CD4-positive, alpha-beta T cell (primary cell): Measurements from ENCODE around the gene RAB9A. TPM values are rescaled to one million over a fixed set of nuclear protein-coding genes. Genes with fewer than 3 reads are reported as not detected.

Experiments
- ATAC-seq: fragments of 200-7000 bp; cut with Tn5 transposase; one replicate; pipeline ENCODE4 v1.10.0; 2022; ENCODE audit warnings: mild to moderate bottlenecking; ENCODE audit not compliant: poor library complexity
- CTCF ChIA-PET: fragments of 350-600 bp; sonication (Branson Sonifier 250); formaldehyde crosslinking; loops from one replicate; lab custom pipeline; 2021; ENCODE audit warnings: antibody characterized with exemption, inconsistent platforms; lab: Charles Lee
- POLR2A ChIA-PET: fragments of 350-600 bp; sonication (Branson Sonifier 250); formaldehyde crosslinking; loops from one replicate; lab custom pipeline; 2021; ENCODE audit warnings: antibody characterized with exemption, inconsistent platforms; lab: Charles Lee
- DNase-seq, 14 experiments: peaks; one replicate each; pipeline ENCODE4 v3.0.0-alpha.2; 2013 to 2020; ENCODE audit warnings: mixed read lengths in 2 of 14
- H3K27ac ChIP-seq, 2 donors: one replicate each; pipeline versions ENCODE4 v1.5.1 to v1.7.0; 2013; ENCODE audit warnings: low read length in 2 of 2, low read depth in 1 of 2, mild to moderate bottlenecking in 1 of 2
- H3K27me3 ChIP-seq, 2 experiments: 1 replicate in 1 of 2; 2 replicates in 1 of 2; pipeline versions ENCODE4 v1.6.1 to v1.7.0; 2013; ENCODE audit warnings: low read length in 2 of 2, control low read depth in 1 of 2, mild to moderate bottlenecking in 1 of 2, moderate library complexity in 1 of 2; ENCODE audit not compliant: insufficient read depth in 2 of 2, control insufficient read depth in 1 of 2
- H3K36me3 ChIP-seq: one replicate; pipeline ENCODE4 v1.6.1; 2013; ENCODE audit warnings: low read length, control low read depth; ENCODE audit not compliant: insufficient read depth
- H3K4me1 ChIP-seq: one replicate; pipeline ENCODE4 v1.6.1; 2013; ENCODE audit warnings: low read length, control low read depth; ENCODE audit not compliant: insufficient read depth
- H3K4me3 ChIP-seq: one replicate; pipeline ENCODE4 v1.5.1; 2013; ENCODE audit warnings: mild to moderate bottlenecking, low read length, moderate library complexity
- H3K9me3 ChIP-seq, 2 experiments: 1 replicate in 1 of 2; 2 replicates in 1 of 2; pipeline versions ENCODE4 v1.6.1 to v1.7.0; 2013; ENCODE audit warnings: low read length in 2 of 2, mild to moderate bottlenecking in 2 of 2, control low read depth in 1 of 2, moderate library complexity in 1 of 2; ENCODE audit not compliant: control insufficient read depth in 1 of 2, insufficient read depth in 1 of 2
- H3K27ac Mint-ChIP-seq: one replicate; pipeline ENCODE4 v1.8.0; 2020; ENCODE audit warnings: mixed read lengths
- H3K27me3 Mint-ChIP-seq: one replicate; pipeline ENCODE4 v1.8.0; 2021; ENCODE audit warnings: mixed read lengths
- H3K36me3 Mint-ChIP-seq: one replicate; pipeline ENCODE4 v1.8.0; 2021; ENCODE audit warnings: low read depth, mixed read lengths
- H3K4me1 Mint-ChIP-seq: one replicate; pipeline ENCODE4 v1.8.0; 2021; ENCODE audit warnings: low read depth, mixed read lengths
- H3K4me3 Mint-ChIP-seq: one replicate; pipeline ENCODE4 v1.8.0; 2020; ENCODE audit warnings: mild to moderate bottlenecking, mixed read lengths
- H3K9me3 Mint-ChIP-seq: one replicate; pipeline ENCODE4 v1.8.0; 2020; ENCODE audit warnings: mixed read lengths
- intact Hi-C, 2 experiments: fragments of 100-400 bp; cut with DNase I in 1 of 2; cut with micrococcal nuclease in 1 of 2; formaldehyde crosslinking; loops; one replicate each; pipeline versions ENCODE4 v1.15.1 to v1.9.0; 2023 to 2025; cut with DNase I, micrococcal nuclease
- total RNA-seq, 174 experiments: library from RNA in 2 of 174; stranded (reverse) in 2 of 174; gene quantifications; one replicate each; pipeline ENCODE4 v1.2.3 and lab custom pipeline; 2021 to 2026
- TF ChIP-seq, protein P1 (sequence below): fragments of 200-600 bp; IDR thresholded peaks from one replicate; pipeline ENCODE4 v1.8.0; 2022; ENCODE audit warnings: antibody characterized with exemption, mild to moderate bottlenecking

Gene RAB9A
- total RNA-seq, 2 experiments from 2014 or later, result 21.4 to 25.2 TPM

DNA sequence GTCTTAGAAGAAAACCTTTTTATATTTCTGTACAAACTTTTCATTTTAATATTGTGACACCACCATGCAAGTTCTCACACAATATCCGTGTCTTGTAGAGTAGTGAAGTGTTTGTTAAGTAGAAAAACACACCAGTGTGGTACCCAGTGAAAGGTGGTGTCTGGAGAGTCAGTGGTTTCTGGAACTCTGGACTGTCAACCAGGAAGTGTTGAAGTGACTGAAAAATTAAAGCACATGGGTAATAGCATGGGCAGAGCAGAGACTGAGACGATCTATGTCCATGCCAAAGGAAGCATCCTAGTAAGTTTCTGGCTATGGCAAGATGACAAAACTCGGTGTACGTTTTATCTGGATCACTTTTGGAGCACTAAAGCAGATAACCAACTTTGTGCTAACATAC, 22.2 kb downstream of the RAB9A start:
- Mint-ChIP-seq H3K4me3 (no peak overlapping the region), H3K27ac (no peak overlapping the region), H3K9me3 (no peaks in the 10 kb centered on the region), H3K4me1 (peaks cover under 1% of the 10 kb centered on the region), H3K27me3 (no peaks in the 10 kb centered on the region), H3K36me3 (peaks cover 41% of the 10 kb centered on the region)
- DNase-seq (no peak), ATAC-seq (no peak)
- ChIA-PET POLR2A (interaction anchor here (1.5 kb wide), 1 partner anchor 23 kb away, joined by 4 read pairs; the partner anchor contains the start of genes OFD1 and TRAPPC2), CTCF (no interaction called here)
- H3K9me3 ChIP-seq, result no peaks in the 10 kb centered on the region
- no peak overlapping the region for H3K4me3 ChIP-seq
- TF ChIP-seq, protein P1, sequence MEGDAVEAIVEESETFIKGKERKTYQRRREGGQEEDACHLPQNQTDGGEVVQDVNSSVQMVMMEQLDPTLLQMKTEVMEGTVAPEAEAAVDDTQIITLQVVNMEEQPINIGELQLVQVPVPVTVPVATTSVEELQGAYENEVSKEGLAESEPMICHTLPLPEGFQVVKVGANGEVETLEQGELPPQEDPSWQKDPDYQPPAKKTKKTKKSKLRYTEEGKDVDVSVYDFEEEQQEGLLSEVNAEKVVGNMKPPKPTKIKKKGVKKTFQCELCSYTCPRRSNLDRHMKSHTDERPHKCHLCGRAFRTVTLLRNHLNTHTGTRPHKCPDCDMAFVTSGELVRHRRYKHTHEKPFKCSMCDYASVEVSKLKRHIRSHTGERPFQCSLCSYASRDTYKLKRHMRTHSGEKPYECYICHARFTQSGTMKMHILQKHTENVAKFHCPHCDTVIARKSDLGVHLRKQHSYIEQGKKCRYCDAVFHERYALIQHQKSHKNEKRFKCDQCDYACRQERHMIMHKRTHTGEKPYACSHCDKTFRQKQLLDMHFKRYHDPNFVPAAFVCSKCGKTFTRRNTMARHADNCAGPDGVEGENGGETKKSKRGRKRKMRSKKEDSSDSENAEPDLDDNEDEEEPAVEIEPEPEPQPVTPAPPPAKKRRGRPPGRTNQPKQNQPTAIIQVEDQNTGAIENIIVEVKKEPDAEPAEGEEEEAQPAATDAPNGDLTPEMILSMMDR, result no peak
- intact Hi-C loops, result no loop called here
- H3K4me1 ChIP-seq, result no peaks in the 10 kb centered on the region
- no peaks in the 10 kb centered on the region for H3K27me3 ChIP-seq
- H3K27ac ChIP-seq, result no peak overlapping the region
- peaks cover 37% of the 10 kb centered on the region for H3K36me3 ChIP-seq

DNA sequence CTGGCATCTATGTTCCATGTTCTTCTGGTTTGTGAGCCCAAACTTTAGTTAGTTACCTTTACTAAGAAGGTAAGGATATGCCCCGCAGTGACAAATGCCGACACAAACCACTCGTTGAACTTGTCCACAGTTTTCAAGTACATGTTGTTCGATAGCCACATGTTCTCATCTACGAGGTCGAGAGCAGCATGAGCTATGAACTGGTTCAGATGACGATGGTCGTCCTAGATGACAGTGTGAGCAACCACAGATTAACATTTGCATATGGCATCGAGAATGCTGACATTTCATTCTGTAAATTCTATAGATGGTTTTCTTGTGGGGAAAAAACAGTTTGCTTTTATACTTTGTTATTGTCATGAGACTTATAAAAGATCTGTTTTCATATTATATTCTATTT, 27.5 kb downstream of the RAB9A start:
- H3K4me3 ChIP-seq, result no peak overlapping the region
- peaks cover 28% of the 10 kb centered on the region for H3K4me1 ChIP-seq
- TF ChIP-seq, protein P1, result no peak
- Mint-ChIP-seq H3K36me3 (peaks cover 70% of the 10 kb centered on the region), H3K4me3 (no peak overlapping the region), H3K4me1 (peaks cover 41% of the 10 kb centered on the region), H3K9me3 (no peaks in the 10 kb centered on the region), H3K27me3 (no peaks in the 10 kb centered on the region), H3K27ac (peak overlapping the region; percentile 85)
- DNase-seq (peak in 3 of 14 experiments; percentile 27 to 36 (median 27)), ATAC-seq (peak; percentile 62)
- H3K27ac ChIP-seq, result peak overlapping the region in 1 of 2 donors; percentile 9
- intact Hi-C loops, result no loop called here
- no peaks in the 10 kb centered on the region for H3K9me3 ChIP-seq
- H3K36me3 ChIP-seq, result peaks cover 46% of the 10 kb centered on the region
- ChIA-PET POLR2A (interaction anchor here (0.8 to 1.5 kb wide), 4 partner anchors 9 to 744 kb away, joined by 3 to 7 read pairs (median 5); partner anchors contain the start of genes OFD1, RAB9A and TRAPPC2), CTCF (no interaction called here)
- H3K27me3 ChIP-seq, result no peaks in the 10 kb centered on the region

DNA sequence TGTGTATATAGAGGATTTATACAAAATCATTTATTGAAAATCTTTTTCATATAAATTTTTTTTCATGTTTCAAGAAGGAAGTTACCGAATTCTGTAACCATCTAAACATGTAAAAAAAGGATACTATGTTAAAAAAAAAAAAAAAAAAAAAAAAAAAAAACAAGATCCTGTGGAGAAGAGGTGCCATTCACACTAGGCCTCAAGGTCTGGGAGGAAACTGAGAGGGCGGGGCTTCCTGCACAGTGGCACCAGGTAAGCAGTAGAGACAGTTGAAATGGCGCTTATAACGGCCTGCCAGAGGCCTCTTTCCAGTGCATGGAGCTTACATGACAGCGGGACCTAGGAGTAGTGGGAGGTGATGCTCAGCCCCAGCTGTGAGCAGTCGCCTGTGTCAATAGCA, 28.0 kb downstream of the RAB9A start:
- no peaks in the 10 kb centered on the region for H3K27me3 ChIP-seq
- no peak overlapping the region for H3K4me3 ChIP-seq
- peak overlapping the region; percentile 85 for H3K27ac Mint-ChIP-seq
- ChIA-PET CTCF (no interaction called here), POLR2A (interaction anchor here (1.1 to 9.0 kb wide), 2 partner anchors 9 to 17 kb away, joined by 5 to 105 read pairs; partner anchors contain the start of genes OFD1 and TRAPPC2)
- intact Hi-C loops, result no loop called here
- DNase-seq (peak in 13 of 14 experiments; percentile 20 to 82 (median 42)), ATAC-seq (peak; percentile 86)
- H3K9me3 Mint-ChIP-seq, result no peaks in the 10 kb centered on the region
- TF ChIP-seq, protein P1, result no peak
- no peaks in the 10 kb centered on the region for H3K9me3 ChIP-seq
- peaks cover 28% of the 10 kb centered on the region for H3K4me1 ChIP-seq
- peaks cover 69% of the 10 kb centered on the region for H3K36me3 Mint-ChIP-seq
- H3K4me3 Mint-ChIP-seq, result no peak overlapping the region
- peak overlapping the region in 1 of 2 donors; percentile 29 for H3K27ac ChIP-seq
- H3K4me1 Mint-ChIP-seq, result peaks cover 42% of the 10 kb centered on the region
- peaks cover 41% of the 10 kb centered on the region for H3K36me3 ChIP-seq
- no peaks in the 10 kb centered on the region for H3K27me3 Mint-ChIP-seq
